ENCODE results near the gene REPIN1.

The REPIN1 gene

DNA sequence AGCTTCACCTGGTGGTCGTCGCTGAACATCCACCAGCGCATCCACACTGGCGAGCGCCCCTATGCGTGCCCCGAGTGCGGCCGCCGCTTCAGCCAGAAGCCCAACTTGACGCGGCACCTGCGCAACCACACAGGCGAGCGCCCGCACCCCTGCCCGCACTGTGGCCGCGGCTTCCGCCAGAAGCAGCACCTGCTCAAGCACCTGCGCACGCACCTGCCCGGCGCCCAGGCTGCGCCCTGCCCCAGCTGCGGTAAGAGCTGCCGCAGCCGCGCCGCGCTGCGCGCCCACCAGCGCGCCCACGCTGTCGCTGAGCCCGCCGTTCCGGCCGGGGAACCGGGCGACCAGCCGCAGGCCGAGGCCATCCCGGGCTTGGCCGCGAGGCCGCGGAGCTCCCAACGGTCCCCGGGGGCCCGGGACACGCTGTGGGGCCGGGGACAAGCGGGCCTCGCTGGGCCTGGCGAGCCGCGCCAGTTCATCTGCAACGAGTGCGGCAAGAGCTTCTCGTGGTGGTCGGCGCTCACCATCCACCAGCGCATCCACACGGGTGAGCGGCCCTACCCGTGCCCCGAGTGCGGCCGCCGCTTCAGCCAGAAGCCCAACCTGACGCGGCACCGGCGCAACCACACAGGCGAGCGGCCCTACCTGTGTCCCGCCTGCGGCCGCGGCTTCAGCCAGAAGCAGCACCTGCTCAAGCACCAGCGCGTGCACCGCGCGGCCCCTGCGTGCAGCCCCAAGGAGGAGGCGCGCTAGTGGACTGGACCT lies 28.9 kb downstream of the REPIN1 start:
- no peak for DNase-seq

DNA sequence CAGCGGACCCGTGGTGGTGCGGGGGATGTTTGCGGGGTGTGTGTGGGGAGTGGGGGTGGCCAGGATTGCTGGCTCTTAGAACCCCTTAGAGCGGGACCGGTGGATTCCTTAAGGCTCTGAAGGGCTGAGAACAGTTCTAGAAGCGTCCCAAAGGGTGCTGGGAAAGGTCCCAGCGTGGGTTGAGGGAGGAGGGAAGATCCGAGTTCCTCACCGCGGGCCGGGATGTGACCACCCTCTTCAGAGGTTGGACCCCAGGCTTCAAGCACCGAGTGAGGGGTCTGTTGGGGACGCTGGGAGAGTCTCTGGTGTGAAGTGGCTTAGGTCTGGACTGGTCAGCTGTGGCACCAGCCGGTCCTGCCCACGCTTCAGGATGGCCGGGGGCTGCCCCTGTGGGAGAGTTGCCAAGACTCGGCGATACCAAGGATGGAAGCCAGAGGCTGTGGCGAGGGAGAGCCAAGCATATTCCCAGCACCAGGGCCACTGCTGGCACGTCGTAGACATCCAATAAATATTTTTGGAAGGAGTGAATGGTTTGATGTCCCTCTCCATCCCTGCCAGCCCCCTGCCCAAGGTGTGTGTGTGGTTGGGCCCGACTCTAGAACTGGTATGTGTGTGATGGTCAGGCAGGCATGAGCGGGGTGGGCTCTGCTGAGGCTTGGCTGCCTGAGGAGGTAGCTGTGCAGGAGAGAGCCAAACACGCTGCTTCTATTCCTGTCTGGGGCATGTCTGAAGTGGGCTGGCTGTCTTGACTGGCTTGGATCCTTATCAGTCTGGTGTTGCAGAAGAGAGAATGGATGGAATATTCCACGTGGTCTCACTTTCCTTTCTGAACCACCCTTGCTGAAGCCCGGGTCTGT lies 29.7 kb downstream of the REPIN1 start:
- DNase-seq: no peak

DNA sequence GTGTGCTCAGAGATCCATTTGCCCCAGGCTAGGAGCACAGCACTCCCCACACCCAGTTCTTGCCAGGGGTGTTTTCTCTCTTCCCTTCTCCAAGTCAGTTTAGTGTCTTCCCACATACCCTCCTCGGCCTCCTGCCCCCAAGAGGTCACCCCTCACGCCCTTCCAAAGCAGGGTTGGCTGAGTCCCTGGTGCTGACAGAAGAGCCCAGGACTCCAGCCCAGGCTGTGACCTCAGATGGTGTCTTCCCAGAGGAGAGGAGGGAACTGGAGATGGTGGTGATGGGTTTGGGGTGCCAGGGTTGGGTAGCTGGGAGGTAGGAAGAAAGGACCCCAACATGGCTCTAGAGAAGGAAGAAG lies 30.3 kb downstream of the REPIN1 start:
- no peak for DNase-seq

DNA sequence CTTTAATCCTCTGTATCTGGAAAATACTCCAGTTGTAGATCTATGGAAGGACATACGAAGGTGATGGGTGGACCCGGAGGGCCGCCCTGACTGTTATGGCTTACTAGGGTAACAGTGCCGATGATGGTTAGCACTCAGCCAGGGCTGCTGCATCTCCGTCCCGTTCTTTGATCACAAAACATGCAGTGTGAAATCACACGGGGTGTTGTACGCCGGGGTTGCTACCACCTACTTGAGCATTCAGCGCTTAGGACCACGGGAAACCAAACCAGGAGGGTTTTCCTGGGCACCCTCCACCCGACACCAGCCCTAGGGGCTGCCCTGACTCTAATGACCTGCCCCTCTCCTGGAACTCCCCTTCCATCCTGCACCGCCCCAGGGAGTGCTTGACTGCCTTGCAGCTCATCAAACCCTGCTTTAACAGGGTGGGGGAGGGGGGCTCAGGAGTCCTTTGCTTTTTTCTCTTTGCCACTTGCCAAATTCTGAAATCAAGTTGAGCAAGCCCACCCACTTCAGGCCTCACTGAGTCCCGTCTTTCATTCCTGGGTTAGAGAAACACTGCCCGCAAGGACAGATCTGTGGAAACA lies 30.9 kb downstream of the REPIN1 start:
- DNase-seq: no peak

DNA sequence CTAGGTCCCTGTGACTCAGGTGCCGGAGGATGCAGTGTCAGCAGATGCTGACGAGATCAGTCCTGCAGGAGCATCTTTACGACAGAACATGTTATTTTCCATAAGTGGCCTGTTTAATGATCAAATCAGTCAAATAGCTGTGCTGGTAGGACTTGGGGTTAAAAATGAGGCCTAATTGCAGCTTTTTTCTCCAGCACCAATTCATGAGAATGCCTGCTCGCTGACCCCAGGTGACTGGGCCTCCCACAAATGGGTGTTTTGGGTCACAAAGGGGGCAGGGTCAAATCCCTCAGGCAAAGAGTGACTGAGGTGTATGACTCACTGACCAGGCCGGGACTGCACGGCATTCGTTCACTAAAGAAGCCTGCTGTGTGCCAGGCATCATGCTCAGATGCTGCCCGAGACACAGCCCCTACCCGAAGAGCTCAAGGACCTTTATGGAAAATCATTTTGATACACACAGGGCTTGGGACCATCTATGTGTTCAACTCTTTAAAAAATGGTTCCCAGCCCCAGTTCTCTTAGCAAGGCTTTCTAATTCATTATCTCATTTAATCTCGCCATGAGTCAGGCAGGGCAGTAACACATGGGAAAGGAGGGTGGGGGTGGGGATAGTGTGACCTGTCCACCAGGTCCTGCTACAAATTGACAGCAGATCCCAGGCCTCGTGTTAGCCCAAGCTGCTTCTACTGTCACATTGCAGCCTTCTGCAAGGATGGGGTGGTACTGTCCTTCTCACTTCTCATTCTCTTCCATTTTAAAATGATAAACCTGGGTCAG lies 31.6 kb downstream of the REPIN1 start:
- DNase-seq: no peak

DNA sequence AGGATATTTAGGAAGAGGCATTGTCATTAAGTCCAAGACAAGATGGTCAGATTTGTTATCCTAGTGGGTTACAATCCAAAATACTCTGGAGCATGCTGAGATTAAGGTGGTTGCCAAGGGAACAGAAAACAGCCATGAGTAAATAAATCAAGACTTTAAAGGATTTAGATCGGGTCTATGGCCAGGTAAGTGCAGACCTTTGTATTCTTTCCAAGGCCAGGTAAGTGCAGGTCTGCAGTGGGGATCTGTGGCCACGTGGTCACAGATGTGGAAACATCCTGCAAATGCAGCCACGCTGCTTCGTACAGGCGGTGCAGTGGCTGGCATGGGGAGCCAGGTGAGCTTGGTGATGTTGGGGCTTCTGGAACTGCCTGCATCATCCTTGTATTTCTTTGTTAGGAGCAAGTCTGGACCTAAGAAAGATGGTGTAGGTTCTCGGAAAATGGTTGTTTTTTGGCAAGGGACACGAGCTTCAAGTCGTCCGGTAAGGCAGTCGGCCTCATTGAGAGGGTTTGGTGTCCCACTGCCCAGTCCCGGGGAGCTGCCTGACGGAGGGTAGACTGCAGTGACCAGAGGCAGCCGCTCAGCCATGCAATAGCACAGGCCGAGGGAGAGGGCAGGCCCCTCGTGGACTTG lies 32.3 kb downstream of the REPIN1 start:
- no peak for DNase-seq

DNA sequence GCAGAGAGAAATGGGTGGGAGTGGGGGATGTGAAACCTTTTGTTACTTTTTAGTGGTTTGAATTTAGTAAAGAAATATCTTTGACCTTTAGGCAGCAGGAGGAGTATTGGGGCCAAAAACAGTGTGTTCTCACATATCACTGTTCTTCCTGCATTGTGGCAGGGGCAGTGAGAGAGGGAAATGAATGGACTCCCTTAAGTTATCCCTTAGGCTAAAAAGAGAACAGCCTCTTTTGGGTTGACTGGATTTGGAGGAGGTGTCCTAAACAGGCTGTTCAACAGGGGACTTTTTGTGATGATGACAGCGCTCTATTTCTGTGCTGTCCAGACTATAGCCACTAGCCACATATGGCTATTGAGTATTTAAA lies 32.8 kb downstream of the REPIN1 start:
- DNase-seq: no peak

DNA sequence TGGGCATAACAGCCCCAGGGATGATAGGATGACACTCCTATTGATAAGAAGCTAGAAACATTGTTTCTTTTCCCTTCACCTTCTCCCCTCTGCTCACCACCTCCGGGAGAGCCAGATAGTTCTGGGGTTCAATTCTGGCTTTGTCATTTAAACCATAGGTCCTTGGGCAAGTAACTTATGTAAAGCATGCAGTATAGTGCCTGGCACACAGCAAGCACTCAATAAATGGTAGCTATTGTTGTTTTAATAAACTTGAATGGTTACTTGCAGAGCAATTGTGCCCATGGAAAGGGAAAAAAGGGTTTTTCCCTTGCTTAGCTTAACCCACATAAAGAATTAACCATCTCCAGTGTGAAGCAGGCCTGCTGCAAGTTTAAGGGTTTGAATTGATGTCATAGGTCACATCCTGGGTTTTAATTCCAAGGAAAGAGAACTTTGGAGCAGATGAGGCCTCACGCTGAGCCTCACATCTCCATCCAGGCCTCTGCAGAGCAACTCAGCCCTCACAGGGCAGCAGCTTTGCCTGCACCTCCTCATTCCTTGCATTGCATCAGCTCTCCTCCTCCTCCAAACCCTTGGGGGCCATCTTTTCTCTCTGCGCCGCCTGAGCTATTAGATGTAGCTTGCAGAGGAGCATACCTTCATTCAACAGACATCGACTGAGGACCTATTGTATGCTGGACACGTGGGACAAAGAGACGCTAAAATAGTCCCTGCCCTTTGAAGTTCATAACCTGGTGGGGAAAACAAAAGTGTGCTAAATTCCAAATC lies 33.4 kb downstream of the REPIN1 start:
- DNase-seq: no peak

DNA sequence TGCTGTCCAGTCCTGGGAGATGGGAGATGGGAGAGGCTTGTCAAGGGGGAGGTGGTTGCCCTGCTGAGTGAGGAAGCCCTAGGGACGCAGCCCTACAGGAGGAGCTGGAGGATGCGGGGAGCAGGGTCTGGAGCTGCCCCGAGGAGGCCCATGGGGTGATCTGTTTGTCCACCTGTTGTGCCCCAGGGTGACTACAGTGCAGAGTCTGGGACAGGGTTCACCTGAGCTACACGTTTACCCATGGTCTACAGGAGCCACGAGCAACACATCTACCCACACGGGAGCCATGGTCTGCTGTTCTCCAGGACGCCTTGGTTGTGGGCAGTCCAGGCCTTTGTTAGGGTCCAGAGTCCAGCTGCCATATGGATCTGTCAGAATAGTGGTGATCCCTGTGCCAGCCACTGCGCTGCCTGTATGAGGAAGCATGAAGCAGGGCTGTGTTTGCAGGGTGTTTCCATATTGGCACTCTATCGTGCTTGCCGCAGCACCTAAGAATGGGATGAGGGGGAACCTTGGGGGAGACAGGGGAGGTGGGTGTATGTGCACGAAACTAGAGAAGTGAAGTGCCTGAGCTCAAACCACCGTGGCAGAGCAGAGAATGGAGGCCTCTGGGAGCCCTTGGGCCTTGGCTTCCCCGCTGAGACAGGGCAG lies 34.2 kb downstream of the REPIN1 start:
- DNase-seq: no peak

DNA sequence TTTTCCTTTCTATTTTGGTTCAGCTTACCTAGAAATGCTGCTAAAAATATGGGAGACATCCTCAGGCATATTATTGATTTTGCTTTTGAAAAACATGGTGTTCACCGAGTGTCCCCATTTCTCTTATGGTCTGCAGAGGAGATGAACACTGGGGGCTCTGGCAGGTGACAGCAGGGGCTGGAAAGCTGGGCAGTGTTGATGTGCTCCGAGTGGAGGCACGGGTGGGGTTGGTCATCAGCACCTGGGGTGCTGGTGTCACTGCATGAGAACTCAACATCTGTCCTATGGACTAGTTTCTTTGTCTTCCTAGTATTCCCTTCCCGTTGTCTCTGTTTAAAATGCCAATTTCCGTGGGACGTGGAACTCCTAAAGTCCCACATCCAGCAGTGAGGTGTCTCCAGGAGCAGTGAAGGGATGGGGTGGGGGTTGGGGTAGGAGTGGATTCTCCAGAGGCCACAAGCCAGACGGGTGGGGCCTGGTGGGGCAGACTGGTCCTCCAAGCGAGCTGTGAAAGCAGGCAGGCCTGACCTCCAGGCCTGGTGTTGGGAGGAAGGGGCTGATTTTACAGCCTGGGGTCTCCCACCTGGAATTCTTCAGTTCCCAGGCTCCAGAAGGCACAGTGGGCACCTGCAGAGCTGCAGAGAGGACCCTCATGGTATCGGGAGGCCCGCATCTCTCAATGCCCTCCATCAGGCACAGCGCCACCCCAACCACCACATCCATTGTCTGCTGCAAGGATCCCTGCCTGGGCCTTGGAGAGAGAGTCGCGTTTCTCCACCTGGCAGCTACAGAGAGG lies 35.0 kb downstream of the REPIN1 start:
- no peak for DNase-seq

DNA sequence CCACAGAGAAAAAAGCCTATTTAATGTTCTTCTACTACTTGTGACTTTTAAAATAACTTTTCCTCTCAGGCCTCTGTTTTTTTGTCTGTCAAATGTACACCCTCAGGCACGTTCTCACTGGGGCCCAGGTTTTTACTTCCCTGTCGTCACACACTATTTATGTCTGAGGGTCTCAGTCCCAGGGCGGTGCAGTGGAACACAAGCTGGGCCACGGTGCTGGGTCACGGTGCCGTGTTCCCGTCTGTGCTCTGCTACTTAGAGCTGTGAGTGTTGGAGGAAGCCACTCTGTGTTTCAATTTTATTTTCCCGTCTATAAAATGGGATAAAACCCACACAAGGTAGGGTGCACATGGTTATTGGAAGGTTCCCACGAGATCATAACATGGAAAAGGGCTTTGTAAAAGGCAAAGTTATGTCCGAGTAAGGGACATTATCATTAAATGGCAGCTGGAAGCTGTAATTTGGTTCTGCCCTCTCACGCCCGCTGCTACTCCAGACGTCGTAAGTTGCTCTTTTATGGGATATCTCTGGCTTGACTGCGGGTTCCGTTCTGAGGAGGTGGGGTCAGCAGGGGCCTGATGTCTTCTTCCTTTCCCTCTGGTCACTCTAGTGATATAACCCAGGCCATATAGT lies 35.7 kb downstream of the REPIN1 start:
- no peak for DNase-seq

DNA sequence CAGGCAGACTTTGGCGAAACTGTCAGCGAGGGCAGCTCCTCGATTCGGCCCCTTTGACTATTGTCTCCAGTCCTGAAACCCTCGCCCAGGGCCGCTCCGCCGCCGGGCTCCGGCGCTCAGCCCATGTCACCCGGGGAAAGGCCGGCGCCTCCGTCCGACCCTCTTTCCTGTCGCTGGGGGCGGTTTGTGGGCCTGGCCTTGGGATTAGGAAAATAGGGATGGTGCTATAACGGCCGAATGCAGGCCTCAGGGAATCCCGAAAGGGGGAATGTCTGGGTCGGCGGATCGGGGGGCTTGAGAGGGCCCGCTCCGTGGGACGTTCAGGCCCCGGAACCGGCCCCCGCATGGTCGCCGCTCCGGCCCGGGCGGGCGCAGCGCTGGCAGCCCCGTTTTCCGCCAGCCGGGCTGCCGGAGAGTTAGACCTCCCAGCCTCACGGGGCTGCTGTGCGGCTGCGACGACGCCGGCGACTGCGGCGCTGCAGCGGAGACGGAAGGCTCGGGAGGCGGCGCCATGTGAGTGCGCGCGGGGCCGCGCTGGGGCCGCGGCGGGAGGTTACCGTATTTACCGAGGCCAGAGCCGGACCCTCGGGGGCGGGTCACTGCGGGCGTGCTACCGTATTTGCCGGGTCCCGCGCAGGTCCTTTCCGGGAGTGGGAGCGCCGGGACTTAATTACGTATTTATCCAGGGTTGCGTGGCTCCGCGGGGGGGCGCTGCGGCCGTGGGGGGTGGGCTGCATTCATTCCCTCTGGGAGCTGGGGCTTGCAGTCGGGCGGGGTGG lies 36.4 kb downstream of the REPIN1 start:
- no peak for DNase-seq

DNA sequence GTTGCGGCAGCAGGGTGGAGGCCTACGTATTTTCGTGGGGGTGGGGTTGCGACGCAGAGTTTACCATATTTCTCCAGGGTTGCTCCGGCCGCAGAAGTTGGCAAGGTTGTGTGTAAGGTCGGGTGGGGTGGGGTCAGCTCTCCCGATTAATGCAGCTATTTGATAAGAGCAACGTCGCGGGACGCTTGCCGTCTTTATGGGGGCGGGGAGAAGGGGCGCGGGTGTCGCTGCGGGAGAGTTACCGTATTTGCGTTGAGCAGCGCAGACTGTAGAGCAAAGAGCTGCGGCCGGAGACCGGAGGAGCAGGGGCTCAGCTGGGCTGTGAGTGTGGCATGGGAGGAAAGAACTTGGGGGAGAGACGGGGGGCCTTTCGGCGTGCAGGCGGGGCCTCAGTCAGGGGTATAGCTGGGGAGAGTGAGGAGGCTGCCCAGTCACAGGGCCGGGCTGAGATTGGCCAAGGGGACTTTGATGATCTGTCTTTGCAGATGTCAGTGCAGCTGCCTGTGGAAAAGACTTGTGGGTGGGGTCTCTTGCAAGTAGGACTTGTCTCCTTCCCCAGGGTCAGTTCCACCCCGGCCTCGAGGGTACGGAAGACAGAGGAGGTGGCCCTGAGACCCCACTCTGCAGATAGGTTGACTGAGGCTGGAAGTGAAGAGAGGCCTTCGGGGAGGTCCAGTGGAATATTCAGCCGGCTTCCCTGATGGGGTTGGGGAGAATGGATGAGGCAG lies 37.1 kb downstream of the REPIN1 start:
- DNase-seq: no peak

DNA sequence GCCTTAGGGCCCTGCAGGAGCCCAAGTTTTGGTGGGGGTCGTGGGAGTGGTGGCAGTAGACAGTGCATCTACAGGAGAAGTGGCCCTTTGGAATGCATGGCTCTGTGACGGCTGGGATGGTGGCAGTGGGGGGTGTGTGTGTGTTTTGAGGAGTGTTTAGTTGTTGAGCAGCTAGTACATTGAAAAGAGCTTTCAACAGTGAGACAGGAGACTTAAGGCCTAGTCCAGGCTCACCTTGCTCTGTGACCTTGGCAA lies 37.6 kb downstream of the REPIN1 start:
- DNase-seq: no peak

DNA sequence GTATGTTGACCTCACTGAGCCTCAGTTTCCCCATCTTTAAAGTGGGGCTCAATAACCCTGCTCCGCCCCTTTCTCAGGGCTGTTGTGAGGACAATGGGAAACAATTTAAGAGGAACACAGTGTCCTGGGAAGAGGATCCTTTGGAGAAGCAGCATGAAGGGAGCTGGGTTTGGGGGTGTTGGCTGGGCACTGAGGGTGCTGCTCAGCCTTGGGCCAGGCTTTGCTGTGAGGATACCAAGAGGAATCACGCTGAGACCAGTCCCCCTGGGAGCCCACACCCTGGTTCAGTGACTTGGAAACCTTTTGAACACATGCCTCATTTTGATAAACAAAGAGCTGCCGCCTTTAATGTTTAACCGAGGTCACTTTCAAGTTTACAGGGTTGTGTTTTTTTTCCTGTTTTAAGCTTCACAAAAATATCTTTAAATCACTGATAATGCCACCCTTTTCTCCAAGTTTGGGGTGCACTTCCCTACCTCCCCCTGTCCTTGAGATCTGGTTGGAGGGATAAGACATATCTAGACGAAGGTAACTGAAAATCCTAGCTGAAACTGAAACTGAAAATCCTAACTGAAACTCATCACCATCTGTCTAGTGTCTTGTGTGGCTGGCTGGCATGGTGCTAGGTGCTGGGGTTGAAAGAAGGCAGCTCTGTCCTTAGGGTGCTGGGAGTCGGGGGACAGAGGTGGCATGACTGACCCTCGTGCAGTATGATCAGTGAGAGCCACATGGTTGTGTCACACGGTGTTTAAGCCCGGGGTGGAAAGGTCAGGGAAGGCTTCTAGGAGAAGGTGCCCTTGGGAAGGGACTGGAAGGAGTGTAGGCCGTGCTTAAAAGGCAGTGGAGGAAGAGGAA lies 38.2 kb downstream of the REPIN1 start:
- no peak for DNase-seq

DNA sequence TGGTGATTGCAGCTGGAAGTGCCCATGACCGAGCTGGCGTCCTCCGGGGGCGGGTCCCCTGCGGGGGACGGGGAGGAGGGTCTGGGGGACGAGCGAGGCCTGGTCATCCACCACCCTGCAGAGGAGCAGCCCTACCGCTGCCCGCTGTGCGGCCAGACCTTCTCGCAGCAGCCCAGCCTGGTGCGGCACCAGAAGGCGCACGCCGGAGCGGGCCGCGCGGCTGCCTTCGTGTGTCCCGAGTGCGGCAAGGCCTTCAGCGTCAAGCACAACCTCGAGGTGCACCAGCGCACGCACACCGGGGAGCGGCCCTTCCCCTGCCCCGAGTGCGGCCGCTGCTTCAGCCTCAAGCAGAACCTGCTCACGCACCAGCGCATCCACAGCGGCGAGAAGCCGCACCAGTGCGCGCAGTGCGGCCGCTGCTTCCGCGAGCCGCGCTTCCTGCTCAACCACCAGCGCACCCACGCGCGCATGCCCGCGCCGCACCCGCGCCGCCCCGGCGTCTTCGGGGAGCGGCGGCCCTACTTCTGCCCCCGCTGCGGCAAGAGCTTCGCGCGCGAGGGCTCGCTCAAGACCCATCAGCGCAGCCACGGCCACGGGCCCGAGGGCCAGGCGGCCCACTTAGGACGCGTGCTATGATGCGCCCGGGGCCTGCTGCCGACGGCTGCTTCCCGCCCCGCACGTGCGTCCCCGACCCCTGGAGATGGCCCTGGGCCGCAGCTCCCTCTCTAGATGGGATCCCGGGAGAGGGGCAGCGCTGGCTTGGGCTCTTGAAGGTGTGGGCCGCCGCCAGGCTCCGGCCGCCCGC lies 39.2 kb downstream of the REPIN1 start:
- DNase-seq: no peak

All from SIG-M5 (cell line).